ENCODE data around the gene GCN1. TPM values are rescaled to one million over a fixed set of nuclear protein-coding genes. Genes with fewer than 3 reads are reported as not detected.

The GCN1 gene
- total and polyA plus RNA-seq, 4 donors, result 19.3 to 93.6 (median 53.1) TPM

GRCh38 chr12:120175062-120175461 is 19.5 kb downstream of the GCN1 start:
- 95% methylated on average over 5 of the region's 5 CpGs for WGBS, 2 donors
- Histone ChIP-seq H3K4me1 (ENCODE audit: control insufficient read depth in 5 of 5, insufficient read depth in 5 of 5, low read length in 5 of 5) (no peaks in the 10 kb centered on the region), H3K27ac (ENCODE audit: low read depth in 1 of 2, low read length in 1 of 2) (no peak overlapping the region), H3K27me3 (ENCODE audit: control insufficient read depth in 3 of 3, insufficient read depth in 3 of 3, low read length in 2 of 3) (no peaks in the 10 kb centered on the region), H3K36me3 (ENCODE audit: control insufficient read depth in 4 of 4, insufficient read depth in 4 of 4, low read length in 4 of 4) (peaks cover 41 to 70% (median 59%) of the 10 kb centered on the region in 4 donors), H3K9me3 (ENCODE audit: control insufficient read depth in 4 of 4, insufficient read depth in 3 of 4, low read length in 3 of 4) (peaks cover 0 to 2% (median 0%) of the 10 kb centered on the region in 4 donors), H3K9ac (ENCODE audit: insufficient read depth in 1 of 2, low read length in 2 of 2) (no peak overlapping the region), H3K4me3 (no peak overlapping the region)
- no peak for DNase-seq
- ATAC-seq (ENCODE audit: insufficient read depth, low FRiP score), result no peak
- no peak for TF ChIP-seq CTCF (IDR thresholded peaks at IDR 0.05; ENCODE audit: control extremely low read depth, extremely low read depth)

- Histone ChIP-seq H3K9me3 (ENCODE audit: control insufficient read depth in 4 of 4, insufficient read depth in 3 of 4, low read length in 3 of 4) (peaks cover 0 to 2% (median 0%) of the 10 kb centered on the region in 4 donors), H3K27ac (ENCODE audit: low read depth in 1 of 2, low read length in 1 of 2) (no peak overlapping the region), H3K9ac (ENCODE audit: insufficient read depth in 1 of 2, low read length in 2 of 2) (no peak overlapping the region), H3K36me3 (ENCODE audit: control insufficient read depth in 4 of 4, insufficient read depth in 4 of 4, low read length in 4 of 4) (peaks cover 37 to 70% (median 50%) of the 10 kb centered on the region in 4 donors), H3K4me3 (no peak overlapping the region), H3K27me3 (ENCODE audit: control insufficient read depth in 3 of 3, insufficient read depth in 3 of 3, low read length in 2 of 3) (no peaks in the 10 kb centered on the region), H3K4me1 (ENCODE audit: control insufficient read depth in 5 of 5, insufficient read depth in 5 of 5, low read length in 5 of 5) (no peaks in the 10 kb centered on the region)
- ATAC-seq (ENCODE audit: insufficient read depth, low FRiP score) (no peak), DNase-seq (no peak)
- WGBS, 2 donors, result 96 to 99% methylated on average over 3 of the region's 3 CpGs
- TF ChIP-seq CTCF (IDR thresholded peaks at IDR 0.05; ENCODE audit: control extremely low read depth, extremely low read depth), result no peak
Observed at GRCh38 chr12:120172053-120172452, 22.5 kb downstream of the GCN1 start.

GRCh38 chr12:120170631-120171030 is 23.9 kb downstream of the GCN1 start:
- Histone ChIP-seq H3K9me3 (ENCODE audit: control insufficient read depth in 4 of 4, insufficient read depth in 3 of 4, low read length in 3 of 4) (peaks cover 0 to 2% (median 0%) of the 10 kb centered on the region in 4 donors), H3K27me3 (ENCODE audit: control insufficient read depth in 3 of 3, insufficient read depth in 3 of 3, low read length in 2 of 3) (no peaks in the 10 kb centered on the region), H3K27ac (ENCODE audit: low read depth in 1 of 2, low read length in 1 of 2) (no peak overlapping the region), H3K36me3 (ENCODE audit: control insufficient read depth in 4 of 4, insufficient read depth in 4 of 4, low read length in 4 of 4) (peaks cover 23 to 58% (median 38%) of the 10 kb centered on the region in 4 donors), H3K9ac (ENCODE audit: insufficient read depth in 1 of 2, low read length in 2 of 2) (no peak overlapping the region), H3K4me1 (ENCODE audit: control insufficient read depth in 5 of 5, insufficient read depth in 5 of 5, low read length in 5 of 5) (no peaks in the 10 kb centered on the region), H3K4me3 (no peak overlapping the region)
- TF ChIP-seq CTCF (IDR thresholded peaks at IDR 0.05; ENCODE audit: control extremely low read depth, extremely low read depth), result no peak
- no peak for DNase-seq
- ATAC-seq (ENCODE audit: insufficient read depth, low FRiP score), result no peak
- WGBS, 2 donors, result 96 to 98% methylated on average over 7 of the region's 7 CpGs

- no peak overlapping the region for H3K27ac ChIP-seq (ENCODE audit: low read depth in 1 of 2, low read length in 1 of 2)
- peaks cover 21 to 58% (median 34%) of the 10 kb centered on the region in 4 donors for H3K36me3 ChIP-seq (ENCODE audit: control insufficient read depth in 4 of 4, insufficient read depth in 4 of 4, low read length in 4 of 4)
- H3K9ac ChIP-seq (ENCODE audit: insufficient read depth in 1 of 2, low read length in 2 of 2), result no peak overlapping the region
- no peak for ATAC-seq (ENCODE audit: insufficient read depth, low FRiP score)
- TF ChIP-seq CTCF (IDR thresholded peaks at IDR 0.05; ENCODE audit: control extremely low read depth, extremely low read depth), result no peak
- H3K27me3 ChIP-seq (ENCODE audit: control insufficient read depth in 3 of 3, insufficient read depth in 3 of 3, low read length in 2 of 3), result no peaks in the 10 kb centered on the region
- no peak for DNase-seq
- H3K4me1 ChIP-seq (ENCODE audit: control insufficient read depth in 5 of 5, insufficient read depth in 5 of 5, low read length in 5 of 5), result no peaks in the 10 kb centered on the region
- no peak overlapping the region for H3K4me3 ChIP-seq
- peaks cover 0 to 2% (median 0%) of the 10 kb centered on the region in 4 donors for H3K9me3 ChIP-seq (ENCODE audit: control insufficient read depth in 4 of 4, insufficient read depth in 3 of 4, low read length in 3 of 4)
- WGBS, 2 donors, result 98% methylated on average over 2 of the region's 2 CpGs
Observed at GRCh38 chr12:120169946-120170345, 24.6 kb downstream of the GCN1 start.
